H9 (cell line): Measurements from ENCODE around the gene HSD11B1. TPM values are rescaled to one million over a fixed set of nuclear protein-coding genes. Genes with fewer than 3 reads are reported as not detected.

Source experiments
- DNase-seq: peaks from one replicate; pipeline ENCODE4 v3.0.0-alpha.2; 2017
- H2AFZ ChIP-seq: one replicate; pipeline ENCODE4 v1.6.1; 2013; ENCODE audit warnings: mild to moderate bottlenecking, low read length, control low read depth, moderate library complexity
- H2AK5ac ChIP-seq: 2 replicates; pipeline ENCODE4 v1.6.1; 2013; ENCODE audit warnings: low read length, control low read depth, mixed read lengths; ENCODE audit not compliant: insufficient read length
- H2BK120ac ChIP-seq: one replicate; pipeline ENCODE4 v1.6.1; 2013; ENCODE audit warnings: low read depth, mild to moderate bottlenecking, low read length, control low read depth, inconsistent platforms; ENCODE audit not compliant: poor library complexity, severe bottlenecking
- H2BK12ac ChIP-seq: 2 replicates; pipeline ENCODE4 v1.6.1; 2013; ENCODE audit warnings: low read length, control low read depth, mixed read lengths, low read depth; ENCODE audit not compliant: insufficient read length
- H2BK15ac ChIP-seq: 2 replicates; pipeline ENCODE4 v1.6.1; 2013; ENCODE audit warnings: low read depth, low read length, control low read depth
- H2BK20ac ChIP-seq: one replicate; pipeline ENCODE4 v1.6.1; 2013; ENCODE audit warnings: low read depth, mild to moderate bottlenecking, low read length, control low read depth, inconsistent platforms; ENCODE audit not compliant: poor library complexity, severe bottlenecking
- H2BK5ac ChIP-seq: 2 replicates; pipeline ENCODE4 v1.6.1; 2013; ENCODE audit warnings: low read length, control low read depth, mixed read lengths; ENCODE audit not compliant: insufficient read length
- H3K14ac ChIP-seq: 2 replicates; pipeline ENCODE4 v1.6.1; 2013; ENCODE audit warnings: low read length, control low read depth; ENCODE audit not compliant: insufficient read depth
- H3K18ac ChIP-seq: 2 replicates; pipeline ENCODE4 v1.6.1; 2013; ENCODE audit warnings: low read depth, mild to moderate bottlenecking, mixed read lengths, low read length, control low read depth; ENCODE audit not compliant: insufficient read length
- H3K23ac ChIP-seq: 2 replicates; pipeline ENCODE4 v1.6.1; 2013; ENCODE audit warnings: low read length, control low read depth, mixed read lengths, low read depth; ENCODE audit not compliant: insufficient read length
- H3K23me2 ChIP-seq: 2 replicates; pipeline ENCODE4 v1.6.1; 2013; ENCODE audit warnings: low read depth, mild to moderate bottlenecking, mixed read lengths, low read length, control low read depth; ENCODE audit not compliant: insufficient read length, poor library complexity, severe bottlenecking
- H3K27ac ChIP-seq: 2 replicates; pipeline ENCODE4 v1.5.1; 2013; ENCODE audit warnings: low read length, control low read depth, mixed read lengths, low read depth; ENCODE audit not compliant: insufficient read length
- H3K27me3 ChIP-seq: 2 replicates; pipeline ENCODE4 v1.6.1; 2013; ENCODE audit warnings: low read length, control low read depth, inconsistent platforms; ENCODE audit not compliant: insufficient read depth
- H3K4ac ChIP-seq: 2 replicates; pipeline ENCODE4 v1.6.1; 2013; ENCODE audit warnings: low read depth, mild to moderate bottlenecking, control low read depth, inconsistent platforms, low read length, moderate library complexity
- H3K4me1 ChIP-seq: 2 replicates; pipeline ENCODE4 v1.6.1; 2013; ENCODE audit warnings: low read length, control low read depth, inconsistent platforms; ENCODE audit not compliant: insufficient read depth
- H3K4me2 ChIP-seq: 2 replicates; pipeline ENCODE4 v1.6.1; 2013; ENCODE audit warnings: low read length, control low read depth, mixed read lengths; ENCODE audit not compliant: insufficient read length, insufficient read depth
- H3K56ac ChIP-seq: 2 replicates; pipeline ENCODE4 v1.6.1; 2013; ENCODE audit warnings: low read depth, mild to moderate bottlenecking, mixed read lengths, low read length, control low read depth; ENCODE audit not compliant: insufficient read length
- H3K79me1 ChIP-seq: 2 replicates; pipeline ENCODE4 v1.6.1; 2013; ENCODE audit warnings: low read depth, mild to moderate bottlenecking, moderate library complexity, low read length, control low read depth, inconsistent platforms; ENCODE audit not compliant: insufficient read depth, poor library complexity, severe bottlenecking
- H3K79me2 ChIP-seq: 2 replicates; pipeline ENCODE4 v1.6.1; 2013; ENCODE audit warnings: low read length, control low read depth, inconsistent platforms; ENCODE audit not compliant: insufficient read depth
- H3K9ac ChIP-seq: 2 replicates; pipeline ENCODE4 v1.6.1; 2013; ENCODE audit warnings: low read length, control low read depth, mixed read lengths; ENCODE audit not compliant: insufficient read length; ENCODE audit errors: extremely low read depth
- H3K9me3 ChIP-seq: one replicate; pipeline ENCODE4 v1.6.1; 2013; ENCODE audit warnings: low read depth, low read length, inconsistent platforms; ENCODE audit not compliant: control insufficient read depth
- H3T11ph ChIP-seq: one replicate; pipeline ENCODE4 v1.6.1; 2013; ENCODE audit warnings: mild to moderate bottlenecking, low read length, control low read depth, inconsistent platforms
- H4K20me1 ChIP-seq: one replicate; pipeline ENCODE4 v1.6.1; 2013; ENCODE audit not compliant: control insufficient read depth, insufficient read length, insufficient read depth
- H4K5ac ChIP-seq: 2 replicates; pipeline ENCODE4 v1.6.1; 2013; ENCODE audit warnings: low read depth, mild to moderate bottlenecking, mixed read lengths, low read length, control low read depth; ENCODE audit not compliant: insufficient read length
- H4K8ac ChIP-seq: replicated peaks from 2 replicates; pipeline ENCODE4 v1.6.1; 2013; ENCODE audit warnings: low read length, control low read depth, mixed read lengths, low read depth; ENCODE audit not compliant: insufficient read length
- H4K91ac ChIP-seq: 2 replicates; pipeline ENCODE4 v1.6.1; 2013; ENCODE audit warnings: low read depth, mild to moderate bottlenecking, moderate library complexity, mixed read lengths, low read length, control low read depth; ENCODE audit not compliant: insufficient read length
- H3K27ac Mint-ChIP-seq, 3 experiments: 2 replicates in 2 of 3; 3 replicates in 1 of 3; pipeline ENCODE4 v1.8.0; 2020 to 2021; ENCODE audit warnings: mixed read lengths in 3 of 3, mild to moderate bottlenecking in 1 of 3, moderate library complexity in 1 of 3
- H3K27me3 Mint-ChIP-seq: 2 replicates; pipeline ENCODE4 v1.8.0; 2021; ENCODE audit warnings: low read depth, mild to moderate bottlenecking, moderate library complexity, mixed read lengths
- H3K36me3 Mint-ChIP-seq, 3 experiments: 2 replicates in 2 of 3; 3 replicates in 1 of 3; pipeline ENCODE4 v1.8.0; 2020 to 2021; ENCODE audit warnings: low read depth in 3 of 3, mixed read lengths in 3 of 3; ENCODE audit not compliant: insufficient read depth in 1 of 3
- H3K4me1 Mint-ChIP-seq, 2 experiments: 2 replicates each; pipeline ENCODE4 v1.8.0; 2020; ENCODE audit warnings: mixed read lengths in 2 of 2
- H3K4me3 Mint-ChIP-seq, 2 experiments: 2 replicates in 1 of 2; 3 replicates in 1 of 2; pipeline ENCODE4 v1.8.0; 2020 to 2021; ENCODE audit warnings: mild to moderate bottlenecking in 2 of 2, mixed read lengths in 2 of 2, moderate library complexity in 1 of 2
- H3K9me3 Mint-ChIP-seq, 2 experiments: 2 replicates in 1 of 2; 3 replicates in 1 of 2; pipeline ENCODE4 v1.8.0; 2020; ENCODE audit warnings: mild to moderate bottlenecking in 2 of 2, mixed read lengths in 2 of 2, moderate library complexity in 1 of 2
- CTCF ChIP-seq: fragments of 200-600 bp; sonication (generic); conservative IDR thresholded peaks from 3 replicates; pipeline ENCODE4 v1.8.0; 2021; ENCODE audit warnings: antibody characterized with exemption, mild to moderate bottlenecking
- WGBS: extraction: QIAGEN DNeasy Blood & Tissue Kit; methylation state at CpG from one replicate; pipeline ENCODE4 v1.1.7; 2013; ENCODE audit warnings: missing lambda C conversion rate, low lambda C conversion rate, mixed read lengths; ENCODE audit not compliant: insufficient read length; ENCODE audit errors: extremely low coverage; 5-methylcytosine and 5-hydroxymethylcytosine counted together
- total RNA-seq: library from RNA; stranded (reverse); gene quantifications from 2 replicates; pipeline ENCODE4 v1.2.1, GENCODE V29; 2021

Gene HSD11B1
- total RNA-seq, 1 experiment from 2014 or later: not detected

- H4K91ac ChIP-seq: no peak overlapping the region
- H3K4ac ChIP-seq: no peak overlapping the region
- no peak for TF ChIP-seq CTCF
- H3K4me2 ChIP-seq: no peak overlapping the region
- no peaks in the 10 kb centered on the region for H4K20me1 ChIP-seq
- no peak overlapping the region for H2BK15ac ChIP-seq
- H4K5ac ChIP-seq: no peak overlapping the region
- H2BK20ac ChIP-seq: no peak overlapping the region
- DNase-seq: no peak
- peaks cover 5% of the 10 kb centered on the region; the same call in 1 of the 2 replicates for H3K27me3 Mint-ChIP-seq
- no peak overlapping the region for H3K56ac ChIP-seq
- no peak overlapping the region for H2BK120ac ChIP-seq
- no peaks in the 10 kb centered on the region for H3K9me3 ChIP-seq
- no peaks in the 10 kb centered on the region for H3K9me3 Mint-ChIP-seq
- peaks cover 0 to 2% (median 0%) of the 10 kb centered on the region in 3 experiments; a peak in 2 of 7 replicates for H3K36me3 Mint-ChIP-seq
- no peak overlapping the region for H2AFZ ChIP-seq
- no peak overlapping the region for H2BK5ac ChIP-seq
- H3K79me2 ChIP-seq: no peaks in the 10 kb centered on the region
- H3K18ac ChIP-seq: no peak overlapping the region
- no peak overlapping the region for H3K4me3 Mint-ChIP-seq
- no peak overlapping the region for H3K27ac ChIP-seq
- no peak overlapping the region for H4K8ac ChIP-seq
- no peaks in the 10 kb centered on the region for H3K23me2 ChIP-seq
- H3K4me1 ChIP-seq: no peaks in the 10 kb centered on the region
- no peak overlapping the region for H2AK5ac ChIP-seq
- no CpG with 5 or more reads among the region's 2 CpGs for WGBS
- H3T11ph ChIP-seq: no peak overlapping the region
- no peak overlapping the region for H3K14ac ChIP-seq
- no peak overlapping the region for H3K27ac Mint-ChIP-seq
- no peak overlapping the region for H3K23ac ChIP-seq
- H2BK12ac ChIP-seq: no peak overlapping the region
- no peak overlapping the region for H3K9ac ChIP-seq
- no peaks in the 10 kb centered on the region for H3K79me1 ChIP-seq
- no peaks in the 10 kb centered on the region for H3K4me1 Mint-ChIP-seq
- H3K27me3 ChIP-seq: no peaks in the 10 kb centered on the region
These were observed 72.9 kb downstream of the HSD11B1 start for GRCh38 chr1:209777587-209777986.
